HCT116 (cell line): ENCODE measurements around the gene SPR. TPM values are rescaled to one million over a fixed set of nuclear protein-coding genes. Genes with fewer than 3 reads are reported as not detected.

Experiments used
- ATAC-seq: fragments of 200-7000 bp; cut with Tn5 transposase; 2 replicates; pipeline ENCODE4 v1.9.1; 2020; ENCODE audit warnings: mild to moderate bottlenecking, moderate library complexity
- BruUV-seq: library from RNA; stranded (reverse); fragments of 400-500 nt; replicated peaks from 2 replicates; lab custom pipeline; 2021; lab: Mats Ljungman, UMichigan
- CTCF ChIA-PET: fragments of 300-600 bp; sonication (Branson Sonifier 250); formaldehyde crosslinking; loops from one replicate; lab custom pipeline; 2021; ENCODE audit warnings: antibody characterized with exemption; lab: Charles Lee
- POLR2A ChIA-PET: fragments of 300-600, 350-600 bp; sonication (Branson Sonifier 250); formaldehyde crosslinking; loops from one replicate; lab custom pipeline; 2021; ENCODE audit warnings: antibody characterized with exemption; lab: Charles Lee
- RAD21 ChIA-PET, 2 experiments: fragments of 300-600 bp; sonication (Branson Sonifier 250); formaldehyde crosslinking; loops; one replicate each; lab custom pipeline; 2023; ENCODE audit warnings: low total read pairs in 2 of 2; ENCODE audit not compliant: uncharacterized antibody in 2 of 2, unreplicated experiment in 2 of 2, low non-redundant PET in 1 of 2; lab: Charles Lee
- DNase-seq: peaks from one replicate; pipeline ENCODE4 v3.0.0-alpha.2; 2010; ENCODE audit warnings: low read depth, low spot score
- H2AFZ ChIP-seq: fragments of 200-600 bp; shearing (Covaris generic), sonication (generic); 2 replicates; pipeline ENCODE4 v1.6.1; 2017; ENCODE audit warnings: low read depth, mixed run types, mixed read lengths, antibody characterized with exemption, low read length; ENCODE audit not compliant: poor library complexity, severe bottlenecking
- H3K27ac ChIP-seq: 2 replicates; pipeline ENCODE4 v1.5.1; 2012; ENCODE audit warnings: low read depth, low read length
- H3K27me3 ChIP-seq: fragments of 200-600 bp; sonication (generic); 2 replicates; pipeline ENCODE4 v1.6.1; 2016; ENCODE audit warnings: mixed run types, low read length, mixed read lengths; ENCODE audit not compliant: insufficient read depth
- H3K36me3 ChIP-seq, 2 experiments: fragments of 200-500 bp in 1 of 2; fragments of 200-600 bp in 1 of 2; sonication (Bioruptor generic) in 1 of 2; sonication (generic) in 1 of 2; 2 replicates each; pipeline versions ENCODE4 v1.5.1 to v1.6.1; 2014 to 2016; ENCODE audit warnings: low read length in 2 of 2, inconsistent platforms in 1 of 2, mixed read lengths in 1 of 2, mixed run types in 1 of 2; ENCODE audit not compliant: insufficient read depth in 2 of 2, control insufficient read depth in 1 of 2
- H3K4me1 ChIP-seq, 2 experiments: fragments of 200-600 bp in 1 of 2; sonication (generic) in 1 of 2; 2 replicates each; pipeline versions ENCODE4 v1.5.1 to v1.6.1; 2012 to 2017; ENCODE audit warnings: low read length in 2 of 2, inconsistent platforms in 1 of 2, mild to moderate bottlenecking in 1 of 2, mixed read lengths in 1 of 2, mixed run types in 1 of 2, moderate library complexity in 1 of 2; ENCODE audit not compliant: insufficient read depth in 2 of 2, control insufficient read depth in 1 of 2
- H3K4me2 ChIP-seq: fragments of 200-600 bp; sonication (generic); 2 replicates; pipeline ENCODE4 v1.6.1; 2017; ENCODE audit warnings: mixed run types, low read length, mixed read lengths
- H3K4me3 ChIP-seq, 2 experiments: fragments of 200-600 bp in 1 of 2; sonication (generic) in 1 of 2; replicated peaks in 1 of 2; 2 replicates each; pipeline ENCODE4 v1.5.1; 2011 to 2016; ENCODE audit warnings: low read length in 2 of 2, control low read depth in 1 of 2, low read depth in 1 of 2, mild to moderate bottlenecking in 1 of 2, mixed read lengths in 1 of 2, mixed run types in 1 of 2
- H3K79me2 ChIP-seq: fragments of 200-600 bp; sonication (generic); 2 replicates; pipeline ENCODE4 v1.6.1; 2017; ENCODE audit warnings: mild to moderate bottlenecking, mixed run types, low read length, moderate library complexity, mixed read lengths; ENCODE audit not compliant: insufficient read depth
- H3K9ac ChIP-seq: fragments of 200-600 bp; sonication (generic); 2 replicates; pipeline ENCODE4 v1.6.1; 2016; ENCODE audit warnings: low read length, mixed read lengths
- H3K9me2 ChIP-seq: fragments of 200-600 bp; sonication (generic), shearing (Covaris generic); 2 replicates; pipeline ENCODE4 v1.6.1; 2017; ENCODE audit warnings: mixed run types, mild to moderate bottlenecking, moderate library complexity; ENCODE audit not compliant: insufficient read depth
- H3K9me3 ChIP-seq, 2 experiments: fragments of 200-500 bp in 1 of 2; fragments of 200-600 bp in 1 of 2; sonication (Bioruptor generic) in 1 of 2; sonication (generic) in 1 of 2; 2 replicates each; pipeline ENCODE4 v1.6.1; 2014 to 2017; ENCODE audit warnings: low read length in 2 of 2, mixed read lengths in 2 of 2, inconsistent platforms in 1 of 2, low read depth in 1 of 2, mild to moderate bottlenecking in 1 of 2, mixed run types in 1 of 2, moderate library complexity in 1 of 2; ENCODE audit not compliant: control insufficient read depth in 1 of 2, insufficient read depth in 1 of 2
- H4K20me1 ChIP-seq: fragments of 200-600 bp; sonication (generic), shearing (Covaris generic); 2 replicates; pipeline ENCODE4 v1.6.1; 2017; ENCODE audit warnings: mixed run types, mild to moderate bottlenecking, moderate library complexity; ENCODE audit not compliant: insufficient read depth
- ATF3 ChIP-seq: IDR thresholded peaks from 2 replicates; pipeline ENCODE4 v1.6.1; 2012
- CBX3 ChIP-seq: IDR thresholded peaks from 2 replicates; pipeline ENCODE4 v1.6.1; 2012; ENCODE audit warnings: low read depth
- CEBPB ChIP-seq: IDR thresholded peaks from 2 replicates; pipeline ENCODE4 v1.6.1; 2012; ENCODE audit warnings: low read depth
- ELF1 ChIP-seq: IDR thresholded peaks from 2 replicates; pipeline ENCODE4 v1.6.1; 2012; ENCODE audit warnings: low read depth, borderline replicate concordance
- EZH2 ChIP-seq: fragments of 200-600 bp; sonication (generic); IDR thresholded peaks from 2 replicates; pipeline ENCODE4 v1.6.1; 2017; ENCODE audit warnings: antibody characterized with exemption, mixed run types
- EZH2phosphoT487 ChIP-seq: fragments of 200-600 bp; IDR thresholded peaks from 2 replicates; pipeline ENCODE4 v1.6.1; 2018; ENCODE audit warnings: antibody characterized with exemption, borderline replicate concordance
- JUND ChIP-seq: IDR thresholded peaks from 2 replicates; pipeline ENCODE4 v1.6.1; 2012
- MAX ChIP-seq: IDR thresholded peaks from 2 replicates; pipeline ENCODE4 v1.6.1; 2012
- POLR2AphosphoS5 ChIP-seq: IDR thresholded peaks from 2 replicates; pipeline ENCODE4 v1.6.1; 2011; ENCODE audit warnings: mild to moderate bottlenecking, low read depth, low read length, moderate library complexity
- RAD21 ChIP-seq: IDR thresholded peaks from 2 replicates; pipeline ENCODE4 v1.6.1; 2012; ENCODE audit warnings: low read depth, mild to moderate bottlenecking
- SIN3A ChIP-seq: IDR thresholded peaks from 2 replicates; pipeline ENCODE4 v1.6.1; 2012; ENCODE audit warnings: low read depth
- SP1 ChIP-seq: IDR thresholded peaks from 2 replicates; pipeline ENCODE4 v1.6.1; 2012; ENCODE audit warnings: low read depth
- SRF ChIP-seq: IDR thresholded peaks from 2 replicates; pipeline ENCODE4 v1.6.1; 2012; ENCODE audit warnings: low read depth
- TCF7L2 ChIP-seq: IDR thresholded peaks from 2 replicates; pipeline ENCODE4 v1.7.0; 2011; ENCODE audit warnings: borderline replicate concordance, inconsistent platforms; ENCODE audit not compliant: insufficient read depth, insufficient read length; ENCODE audit errors: extremely low read depth
- YY1 ChIP-seq: IDR thresholded peaks from 2 replicates; pipeline ENCODE4 v1.6.1; 2011; ENCODE audit warnings: low read length, low read depth, moderate library complexity, mild to moderate bottlenecking; ENCODE audit not compliant: insufficient replicate concordance; ENCODE audit errors: extremely low read depth
- ZBTB33 ChIP-seq: IDR thresholded peaks from 2 replicates; pipeline ENCODE4 v1.6.1; 2011; ENCODE audit warnings: mild to moderate bottlenecking, low read length, moderate library complexity; ENCODE audit not compliant: insufficient replicate concordance; ENCODE audit errors: extremely low read depth
- ZFX ChIP-seq: fragments of 450-650 bp; IDR thresholded peaks from 2 replicates; pipeline ENCODE4 v1.6.1; 2017
- ZNF274 ChIP-seq: fragments of 200-500 bp; sonication (Bioruptor generic); IDR thresholded peaks from 2 replicates; pipeline ENCODE4 v1.6.1; 2014; ENCODE audit warnings: mild to moderate bottlenecking, low read depth, low read length, inconsistent platforms
- intact Hi-C: fragments of 100-400 bp; cut with micrococcal nuclease; formaldehyde crosslinking; loops from 2 replicates; pipeline ENCODE4 v1.10.0; 2022
- total RNA-seq: library from RNA; stranded (reverse); gene quantifications from one replicate; pipeline ENCODE4 v1.2.1, GENCODE V29; 2021; ENCODE audit not compliant: unreplicated experiment
- TF ChIP-seq, protein P1 (sequence below): IDR thresholded peaks from 2 replicates; pipeline ENCODE4 v1.6.1; 2012; ENCODE audit warnings: low read depth

The SPR gene
- total RNA-seq, 1 experiment from 2014 or later: 66.9 TPM

GRCh38 chr2:72900191-72900825 lies 13.1 kb downstream of the SPR start:
- Histone ChIP-seq H2AFZ (no peak overlapping the region), H3K9me3 (no peaks in the 10 kb centered on the region), H3K27me3 (no peaks in the 10 kb centered on the region; the same call in 1 of the 2 replicates), H3K79me2 (no peaks in the 10 kb centered on the region), H3K4me3 (no peak overlapping the region), H3K36me3 (no peaks in the 10 kb centered on the region), H3K9me2 (no peaks in the 10 kb centered on the region), H4K20me1 (no peaks in the 10 kb centered on the region), H3K4me1 (no peaks in the 10 kb centered on the region), H3K27ac (no peak overlapping the region), H3K9ac (no peak overlapping the region), H3K4me2 (no peak overlapping the region)
- POLR2A ChIA-PET: no interaction called here
- TF ChIP-seq POLR2AphosphoS5 (no peak), SP1 (no peak), EZH2 (no peak), JUND (no peak), SIN3A (no peak), ELF1 (no peak), YY1 (no peak), ZFX (no peak), MAX (no peak), RAD21 (no peak), ZBTB33 (no peak), SRF (no peak), ZNF274 (no peak), TCF7L2 (no peak), CEBPB (no peak), CBX3 (no peak), EZH2phosphoT487 (no peak), ATF3 (no peak)
- TF ChIP-seq, protein P1, sequence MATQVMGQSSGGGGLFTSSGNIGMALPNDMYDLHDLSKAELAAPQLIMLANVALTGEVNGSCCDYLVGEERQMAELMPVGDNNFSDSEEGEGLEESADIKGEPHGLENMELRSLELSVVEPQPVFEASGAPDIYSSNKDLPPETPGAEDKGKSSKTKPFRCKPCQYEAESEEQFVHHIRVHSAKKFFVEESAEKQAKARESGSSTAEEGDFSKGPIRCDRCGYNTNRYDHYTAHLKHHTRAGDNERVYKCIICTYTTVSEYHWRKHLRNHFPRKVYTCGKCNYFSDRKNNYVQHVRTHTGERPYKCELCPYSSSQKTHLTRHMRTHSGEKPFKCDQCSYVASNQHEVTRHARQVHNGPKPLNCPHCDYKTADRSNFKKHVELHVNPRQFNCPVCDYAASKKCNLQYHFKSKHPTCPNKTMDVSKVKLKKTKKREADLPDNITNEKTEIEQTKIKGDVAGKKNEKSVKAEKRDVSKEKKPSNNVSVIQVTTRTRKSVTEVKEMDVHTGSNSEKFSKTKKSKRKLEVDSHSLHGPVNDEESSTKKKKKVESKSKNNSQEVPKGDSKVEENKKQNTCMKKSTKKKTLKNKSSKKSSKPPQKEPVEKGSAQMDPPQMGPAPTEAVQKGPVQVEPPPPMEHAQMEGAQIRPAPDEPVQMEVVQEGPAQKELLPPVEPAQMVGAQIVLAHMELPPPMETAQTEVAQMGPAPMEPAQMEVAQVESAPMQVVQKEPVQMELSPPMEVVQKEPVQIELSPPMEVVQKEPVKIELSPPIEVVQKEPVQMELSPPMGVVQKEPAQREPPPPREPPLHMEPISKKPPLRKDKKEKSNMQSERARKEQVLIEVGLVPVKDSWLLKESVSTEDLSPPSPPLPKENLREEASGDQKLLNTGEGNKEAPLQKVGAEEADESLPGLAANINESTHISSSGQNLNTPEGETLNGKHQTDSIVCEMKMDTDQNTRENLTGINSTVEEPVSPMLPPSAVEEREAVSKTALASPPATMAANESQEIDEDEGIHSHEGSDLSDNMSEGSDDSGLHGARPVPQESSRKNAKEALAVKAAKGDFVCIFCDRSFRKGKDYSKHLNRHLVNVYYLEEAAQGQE: no peak
- intact Hi-C loops: no loop called here
- RAD21 ChIA-PET: no interaction called here
- no peak for ATAC-seq
- CTCF ChIA-PET: no interaction called here
- no peak for DNase-seq
- no TSS peak for BruUV-seq
